Neural cell (in vitro differentiated cells): ENCODE measurements around the gene GDI2.

ENCODE experiments used
- CTCF ChIP-seq: fragments of 450-650 bp; IDR thresholded peaks from 2 replicates; pipeline ENCODE4 v1.5.1; 2014; ENCODE audit warnings: antibody characterized with exemption, mild to moderate bottlenecking, moderate library complexity; ENCODE audit not compliant: poor library complexity, severe bottlenecking
- EP300 ChIP-seq: fragments of 450-650 bp; conservative IDR thresholded peaks from 2 replicates; pipeline ENCODE4 v1.6.1; 2014; ENCODE audit warnings: antibody characterized with exemption, mild to moderate bottlenecking, moderate library complexity; ENCODE audit not compliant: poor library complexity, severe bottlenecking
- EZH2 ChIP-seq: fragments of 200-600, 300-800 bp; shearing (Covaris generic), sonication (generic); IDR thresholded peaks from 2 replicates; pipeline ENCODE4 v1.6.1; 2014; ENCODE audit warnings: antibody characterized with exemption, low read length, borderline replicate concordance, mild to moderate bottlenecking; ENCODE audit not compliant: insufficient read depth, poor library complexity, severe bottlenecking
- POLR2AphosphoS5 ChIP-seq: IDR thresholded peaks from 2 replicates; pipeline ENCODE4 v1.6.1; 2012
- RAD21 ChIP-seq: fragments of 450-650 bp; conservative IDR thresholded peaks from 2 replicates; pipeline ENCODE4 v1.6.1; 2014; ENCODE audit warnings: antibody characterized with exemption, mild to moderate bottlenecking, moderate library complexity
- SMC3 ChIP-seq: fragments of 450-650 bp; conservative IDR thresholded peaks from 2 replicates; pipeline ENCODE4 v1.6.1; 2014; ENCODE audit warnings: antibody characterized with exemption, mild to moderate bottlenecking, moderate library complexity; ENCODE audit not compliant: poor library complexity

DNA sequence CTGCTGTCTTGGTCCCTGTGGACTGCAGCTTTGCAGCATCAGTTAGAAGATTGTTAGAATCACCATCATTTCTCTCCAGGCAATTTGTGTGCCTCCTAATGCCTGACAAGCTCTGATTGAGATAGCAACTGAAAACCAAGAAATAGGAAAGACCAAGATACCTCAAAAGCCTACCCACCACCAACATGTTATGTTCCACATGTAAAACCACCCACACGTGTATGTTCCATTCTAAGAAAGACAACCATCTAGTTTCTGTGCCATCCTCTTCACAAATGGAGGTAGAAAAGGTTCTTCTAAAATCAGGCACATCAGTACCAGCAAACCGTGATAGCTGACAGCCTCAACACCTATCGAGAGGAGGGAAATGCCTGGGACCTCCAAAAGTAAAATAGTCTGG, 81.7 kb downstream of the GDI2 start:
- TF ChIP-seq EZH2 (no peak), CTCF (no peak), RAD21 (no peak), SMC3 (no peak), POLR2AphosphoS5 (no peak), EP300 (no peak)
